Activated naive CD4-positive, alpha-beta T cell treated with anti-CD3 and anti-CD28 coated beads for 36 hours (primary cell): ENCODE data around the gene ANTXR1. TPM values are rescaled to one million over a fixed set of nuclear protein-coding genes. Genes with fewer than 3 reads are reported as not detected.
"Not testable (repeated sequence)": the region's sequence is repeated elsewhere in the genome, so short reads cannot be mapped to it uniquely, and the experiment has no call there.

ENCODE experiments used
- CTCF ChIA-PET: fragments of 350-600 bp; sonication (Branson Sonifier 250); formaldehyde crosslinking; loops from one replicate; lab custom pipeline; 2021; ENCODE audit warnings: antibody characterized with exemption; lab: Charles Lee
- DNase-seq: peaks from one replicate; pipeline ENCODE4 v3.0.0-alpha.2; 2020
- H3K27ac Mint-ChIP-seq: one replicate; pipeline ENCODE4 v1.8.0; 2021; ENCODE audit warnings: mild to moderate bottlenecking, mixed read lengths
- H3K27me3 Mint-ChIP-seq: one replicate; pipeline ENCODE4 v1.8.0; 2021; ENCODE audit warnings: low read depth, mixed read lengths
- H3K36me3 Mint-ChIP-seq: one replicate; pipeline ENCODE4 v1.8.0; 2021; ENCODE audit warnings: low read depth, mixed read lengths
- H3K4me1 Mint-ChIP-seq: one replicate; pipeline ENCODE4 v1.8.0; 2021; ENCODE audit warnings: low read depth, mixed read lengths
- H3K4me3 Mint-ChIP-seq: one replicate; pipeline ENCODE4 v1.8.0; 2021; ENCODE audit warnings: mild to moderate bottlenecking, moderate library complexity, mixed read lengths
- H3K9me3 Mint-ChIP-seq: one replicate; pipeline ENCODE4 v1.8.0; 2021; ENCODE audit warnings: mixed read lengths
- intact Hi-C: fragments of 100-400 bp; cut with micrococcal nuclease; formaldehyde crosslinking; loops from one replicate; pipeline ENCODE4 v1.15.1; 2023
- total RNA-seq, 2 experiments: library from RNA; stranded (reverse); gene quantifications; one replicate each; pipeline ENCODE4 v1.2.3, GENCODE V29; 2021

ANTXR1 gene
- total RNA-seq, 2 experiments from 2014 or later, result 0.17 TPM; not detected in 1

- no peak overlapping the region for H3K27ac Mint-ChIP-seq
- H3K27me3 Mint-ChIP-seq, result peaks cover 8% of the 10 kb centered on the region
- H3K9me3 Mint-ChIP-seq, result no peaks in the 10 kb centered on the region
- H3K36me3 Mint-ChIP-seq, result no peaks in the 10 kb centered on the region
- DNase-seq, result no peak
- no peak overlapping the region for H3K4me3 Mint-ChIP-seq
- CTCF ChIA-PET, result no interaction called here
- H3K4me1 Mint-ChIP-seq, result no peaks in the 10 kb centered on the region
- intact Hi-C loops, result no loop called here
Measured at GRCh38 chr2:69221960-69222751, 209.2 kb downstream of the ANTXR1 start.

GRCh38 chr2:69222953-69223658 lies 210.1 kb downstream of the ANTXR1 start:
- Mint-ChIP-seq H3K27ac (no peak overlapping the region), H3K4me1 (no peaks in the 10 kb centered on the region), H3K27me3 (peaks cover 8% of the 10 kb centered on the region), H3K4me3 (no peak overlapping the region), H3K9me3 (no peaks in the 10 kb centered on the region), H3K36me3 (no peaks in the 10 kb centered on the region)
- CTCF ChIA-PET, result no interaction called here
- intact Hi-C loops, result no loop called here
- DNase-seq, result no peak

GRCh38 chr2:69223759-69224511 lies 211.0 kb downstream of the ANTXR1 start:
- H3K36me3 Mint-ChIP-seq, result no peaks in the 10 kb centered on the region
- H3K27me3 Mint-ChIP-seq, result peaks cover 8% of the 10 kb centered on the region
- no peak overlapping the region for H3K27ac Mint-ChIP-seq
- DNase-seq, result no peak
- H3K4me1 Mint-ChIP-seq, result no peaks in the 10 kb centered on the region
- intact Hi-C loops, result no loop called here
- H3K4me3 Mint-ChIP-seq, result no peak overlapping the region
- CTCF ChIA-PET, result no interaction called here
- no peaks in the 10 kb centered on the region for H3K9me3 Mint-ChIP-seq

- H3K9me3 Mint-ChIP-seq, result no peaks in the 10 kb centered on the region
- CTCF ChIA-PET, result no interaction called here
Measured at GRCh38 chr2:69224512-69224837, 211.5 kb downstream of the ANTXR1 start.

GRCh38 chr2:69225933-69226332 lies 213.0 kb downstream of the ANTXR1 start:
- Mint-ChIP-seq H3K4me3 (no peak overlapping the region), H3K27ac (no peak overlapping the region), H3K4me1 (no peaks in the 10 kb centered on the region), H3K9me3 (no peaks in the 10 kb centered on the region), H3K36me3 (no peaks in the 10 kb centered on the region), H3K27me3 (peaks cover 8% of the 10 kb centered on the region)
- CTCF ChIA-PET, result interaction anchor here (0.7 kb wide), 1 partner anchor 13 kb away, joined by 4 read pairs; no protein-coding TSS in a partner anchor
- no peak for DNase-seq
- intact Hi-C loops, result no loop called here

More at GRCh38 chr2:69224512-69224837, 211.5 kb downstream of the ANTXR1 start:
- Mint-ChIP-seq H3K36me3 (no peaks in the 10 kb centered on the region), H3K4me3 (no peak overlapping the region), H3K4me1 (no peaks in the 10 kb centered on the region), H3K27ac (no peak overlapping the region), H3K27me3 (peaks cover 8% of the 10 kb centered on the region)
- DNase-seq, result no peak
- intact Hi-C loops, result no loop called here

GRCh38 chr2:69226903-69227302 lies 213.9 kb downstream of the ANTXR1 start:
- no peak overlapping the region for H3K4me3 Mint-ChIP-seq
- no peak overlapping the region for H3K27ac Mint-ChIP-seq
- no peaks in the 10 kb centered on the region for H3K9me3 Mint-ChIP-seq
- peaks cover 8% of the 10 kb centered on the region for H3K27me3 Mint-ChIP-seq
- CTCF ChIA-PET, result no interaction called here
- DNase-seq, result no peak
- H3K36me3 Mint-ChIP-seq, result no peaks in the 10 kb centered on the region
- H3K4me1 Mint-ChIP-seq, result no peaks in the 10 kb centered on the region
- intact Hi-C loops, result no loop called here

- no peak for DNase-seq
- H3K4me3 Mint-ChIP-seq, result no peak overlapping the region
- H3K36me3 Mint-ChIP-seq, result no peaks in the 10 kb centered on the region
- peaks cover 8% of the 10 kb centered on the region for H3K27me3 Mint-ChIP-seq
- H3K27ac Mint-ChIP-seq, result no peak overlapping the region
- H3K9me3 Mint-ChIP-seq, result no peaks in the 10 kb centered on the region
- H3K4me1 Mint-ChIP-seq, result no peaks in the 10 kb centered on the region
- intact Hi-C loops, result no loop called here
- CTCF ChIA-PET, result no interaction called here
Measured at GRCh38 chr2:69227716-69228115, 214.7 kb downstream of the ANTXR1 start.

- H3K4me1 Mint-ChIP-seq, intact Hi-C loops, H3K9me3 Mint-ChIP-seq, H3K36me3 Mint-ChIP-seq, H3K4me3 Mint-ChIP-seq, CTCF ChIA-PET, H3K27ac Mint-ChIP-seq, DNase-seq, H3K27me3 Mint-ChIP-seq: not testable (repeated sequence)
Measured at GRCh38 chr2:69230946-69231345, 218.0 kb downstream of the ANTXR1 start.

- H3K4me1 Mint-ChIP-seq, result no peaks in the 10 kb centered on the region
- intact Hi-C loops, result no loop called here
- H3K9me3 Mint-ChIP-seq, result no peaks in the 10 kb centered on the region
- H3K27me3 Mint-ChIP-seq, result no peaks in the 10 kb centered on the region
- DNase-seq, result no peak
- no peak overlapping the region for H3K27ac Mint-ChIP-seq
- CTCF ChIA-PET, result no interaction called here
- H3K4me3 Mint-ChIP-seq, result no peak overlapping the region
- H3K36me3 Mint-ChIP-seq, result no peaks in the 10 kb centered on the region
Measured at GRCh38 chr2:69231612-69232277, 218.8 kb downstream of the ANTXR1 start.

- H3K4me1 Mint-ChIP-seq, CTCF ChIA-PET, intact Hi-C loops: not testable (repeated sequence)
Measured at GRCh38 chr2:69235835-69236234, 222.9 kb downstream of the ANTXR1 start.

GRCh38 chr2:69237070-69237670 lies 224.2 kb downstream of the ANTXR1 start:
- H3K27ac Mint-ChIP-seq, result no peak overlapping the region
- CTCF ChIA-PET, result no interaction called here
- DNase-seq, result no peak
- H3K36me3 Mint-ChIP-seq, result no peaks in the 10 kb centered on the region
- no peaks in the 10 kb centered on the region for H3K9me3 Mint-ChIP-seq
- intact Hi-C loops, result no loop called here
- H3K27me3 Mint-ChIP-seq, result no peaks in the 10 kb centered on the region
- no peak overlapping the region for H3K4me3 Mint-ChIP-seq
- no peaks in the 10 kb centered on the region for H3K4me1 Mint-ChIP-seq

More at GRCh38 chr2:69235835-69236234, 222.9 kb downstream of the ANTXR1 start:
- H3K4me3 Mint-ChIP-seq, H3K27me3 Mint-ChIP-seq, H3K36me3 Mint-ChIP-seq, H3K27ac Mint-ChIP-seq, H3K9me3 Mint-ChIP-seq, DNase-seq: not testable (repeated sequence)
